Measurements from ENCODE around the gene CD59.

CD59 gene

DNA sequence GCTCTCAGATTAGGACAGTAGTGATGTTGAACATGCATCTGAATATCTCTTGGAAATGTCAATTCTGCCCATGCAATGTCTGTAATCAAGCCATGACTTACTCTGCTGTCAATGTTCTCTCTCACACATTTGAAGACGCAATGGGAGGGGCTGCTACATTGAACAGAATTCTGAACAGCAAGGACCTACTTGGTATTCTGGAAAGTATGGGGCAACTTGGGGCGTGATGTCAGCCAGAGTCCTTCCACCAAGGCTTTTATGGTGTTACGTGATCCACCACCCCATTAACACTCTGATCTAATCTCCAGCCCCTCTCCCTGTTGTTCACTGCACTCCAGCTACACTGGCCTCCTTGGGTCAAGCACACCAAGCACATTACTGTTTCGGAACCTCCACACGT lies 7.1 kb upstream of the CD59 start:
- TF ChIP-seq, protein P1, sequence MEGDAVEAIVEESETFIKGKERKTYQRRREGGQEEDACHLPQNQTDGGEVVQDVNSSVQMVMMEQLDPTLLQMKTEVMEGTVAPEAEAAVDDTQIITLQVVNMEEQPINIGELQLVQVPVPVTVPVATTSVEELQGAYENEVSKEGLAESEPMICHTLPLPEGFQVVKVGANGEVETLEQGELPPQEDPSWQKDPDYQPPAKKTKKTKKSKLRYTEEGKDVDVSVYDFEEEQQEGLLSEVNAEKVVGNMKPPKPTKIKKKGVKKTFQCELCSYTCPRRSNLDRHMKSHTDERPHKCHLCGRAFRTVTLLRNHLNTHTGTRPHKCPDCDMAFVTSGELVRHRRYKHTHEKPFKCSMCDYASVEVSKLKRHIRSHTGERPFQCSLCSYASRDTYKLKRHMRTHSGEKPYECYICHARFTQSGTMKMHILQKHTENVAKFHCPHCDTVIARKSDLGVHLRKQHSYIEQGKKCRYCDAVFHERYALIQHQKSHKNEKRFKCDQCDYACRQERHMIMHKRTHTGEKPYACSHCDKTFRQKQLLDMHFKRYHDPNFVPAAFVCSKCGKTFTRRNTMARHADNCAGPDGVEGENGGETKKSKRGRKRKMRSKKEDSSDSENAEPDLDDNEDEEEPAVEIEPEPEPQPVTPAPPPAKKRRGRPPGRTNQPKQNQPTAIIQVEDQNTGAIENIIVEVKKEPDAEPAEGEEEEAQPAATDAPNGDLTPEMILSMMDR (IDR thresholded peaks at IDR 0.05) = no peak
- H3K4me3 ChIP-seq (ENCODE audit: low read depth in 1 of 2, low read length in 1 of 2) = no peak overlapping the region
- peaks cover 27% of the 10 kb centered on the region for H3K36me3 ChIP-seq
- no peaks in the 10 kb centered on the region for H3K4me1 ChIP-seq (ENCODE audit: control insufficient read depth in 1 of 2, insufficient read depth in 1 of 2, low read depth in 1 of 2, low read length in 1 of 2)
- H3K9me3 ChIP-seq = no peaks in the 10 kb centered on the region
- H3K27me3 ChIP-seq = no peaks in the 10 kb centered on the region
- H3K27ac ChIP-seq = no peak overlapping the region

DNA sequence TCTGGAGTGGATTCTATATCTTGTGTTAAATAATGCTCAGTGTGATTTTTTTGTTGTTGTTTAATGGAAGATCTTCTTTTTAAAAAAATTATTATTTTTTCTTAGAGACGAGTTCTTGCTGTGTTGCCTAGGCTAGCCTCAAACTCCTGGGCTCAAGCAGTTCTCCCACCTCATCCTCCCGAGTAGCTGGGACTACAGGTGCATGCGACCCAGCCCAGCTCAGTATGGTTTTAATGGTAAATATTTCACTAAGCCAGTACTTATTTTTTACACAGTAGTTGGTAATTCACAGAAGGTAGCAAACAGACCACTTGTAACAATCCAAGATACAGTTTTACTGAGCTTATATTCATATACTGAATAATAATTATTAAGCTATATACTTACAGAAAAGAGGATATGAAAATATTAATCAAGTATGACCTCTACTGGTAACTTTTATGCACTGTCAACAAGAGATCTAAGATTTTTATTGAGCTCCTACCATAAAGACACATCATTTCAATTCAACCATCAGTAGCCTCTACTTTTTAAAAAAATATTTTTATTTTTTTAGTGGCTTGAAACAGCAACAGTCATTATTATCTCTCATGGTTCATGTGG lies 6.1 kb upstream of the CD59 start:
- TF ChIP-seq, protein P1 (IDR thresholded peaks at IDR 0.05) = peak; percentile 41
- Histone ChIP-seq H3K9me3 (no peaks in the 10 kb centered on the region), H3K4me1 (ENCODE audit: control insufficient read depth in 1 of 2, insufficient read depth in 1 of 2, low read depth in 1 of 2, low read length in 1 of 2) (no peaks in the 10 kb centered on the region), H3K4me3 (ENCODE audit: low read depth in 1 of 2, low read length in 1 of 2) (no peak overlapping the region), H3K36me3 (peaks cover 27% of the 10 kb centered on the region), H3K27ac (no peak overlapping the region), H3K27me3 (no peaks in the 10 kb centered on the region)

DNA sequence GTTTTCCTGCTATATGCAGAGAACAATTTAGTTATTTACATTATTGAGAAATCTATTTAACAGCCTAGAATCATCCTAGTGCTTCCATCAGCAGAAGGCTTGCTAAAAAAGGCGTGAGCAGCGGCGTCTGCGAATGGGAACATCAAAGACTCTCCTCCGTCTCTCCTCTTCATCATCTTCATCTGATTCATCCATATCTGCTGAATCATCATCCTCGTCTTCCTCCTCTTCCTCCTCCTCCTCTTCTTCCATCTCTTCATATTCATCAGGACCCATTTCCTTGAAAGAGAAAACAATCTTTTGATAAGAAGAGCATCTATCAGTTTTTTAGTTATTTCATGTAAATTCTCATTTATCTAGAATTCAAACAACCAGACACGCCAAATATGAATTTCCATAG lies 5.6 kb upstream of the CD59 start:
- Histone ChIP-seq H3K4me1 (ENCODE audit: control insufficient read depth in 1 of 2, insufficient read depth in 1 of 2, low read depth in 1 of 2, low read length in 1 of 2) (no peaks in the 10 kb centered on the region), H3K36me3 (peaks cover 22% of the 10 kb centered on the region), H3K27ac (no peak overlapping the region), H3K27me3 (no peaks in the 10 kb centered on the region), H3K9me3 (no peaks in the 10 kb centered on the region), H3K4me3 (ENCODE audit: low read depth in 1 of 2, low read length in 1 of 2) (no peak overlapping the region)
- TF ChIP-seq, protein P1 (IDR thresholded peaks at IDR 0.05) = no peak

DNA sequence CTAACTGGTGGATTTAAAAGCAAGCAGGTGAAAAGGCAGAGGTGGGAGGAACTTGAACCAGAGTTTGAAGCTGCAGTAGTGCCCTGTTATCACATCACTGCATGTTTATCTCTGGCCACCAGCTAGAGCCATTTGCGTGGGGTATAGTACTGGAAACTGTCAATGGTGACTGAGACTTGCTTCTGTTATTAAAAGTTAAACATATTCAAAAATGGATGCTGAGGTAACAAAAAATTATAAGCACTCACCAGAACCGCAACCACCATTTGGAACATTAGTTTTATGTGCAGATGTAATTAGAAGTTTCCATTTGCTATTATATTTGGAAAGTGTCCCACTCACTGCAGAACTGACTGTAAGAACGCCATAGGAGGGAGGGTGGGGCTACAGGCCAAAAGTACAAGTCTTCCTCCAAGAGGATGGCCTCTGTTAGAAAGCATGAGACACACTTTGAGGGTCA lies 1.2 kb upstream of the CD59 start:
- H3K27me3 ChIP-seq = no peaks in the 10 kb centered on the region
- H3K9me3 ChIP-seq = no peaks in the 10 kb centered on the region
- H3K36me3 ChIP-seq = no peaks in the 10 kb centered on the region
- H3K4me1 ChIP-seq (ENCODE audit: control insufficient read depth in 1 of 2, insufficient read depth in 1 of 2, low read depth in 1 of 2, low read length in 1 of 2) = peaks cover 23 to 25% of the 10 kb centered on the region in 2 experiments
- TF ChIP-seq, protein P1 (IDR thresholded peaks at IDR 0.05) = no peak
- no peak overlapping the region for H3K4me3 ChIP-seq (ENCODE audit: low read depth in 1 of 2, low read length in 1 of 2)
- H3K27ac ChIP-seq = no peak overlapping the region

DNA sequence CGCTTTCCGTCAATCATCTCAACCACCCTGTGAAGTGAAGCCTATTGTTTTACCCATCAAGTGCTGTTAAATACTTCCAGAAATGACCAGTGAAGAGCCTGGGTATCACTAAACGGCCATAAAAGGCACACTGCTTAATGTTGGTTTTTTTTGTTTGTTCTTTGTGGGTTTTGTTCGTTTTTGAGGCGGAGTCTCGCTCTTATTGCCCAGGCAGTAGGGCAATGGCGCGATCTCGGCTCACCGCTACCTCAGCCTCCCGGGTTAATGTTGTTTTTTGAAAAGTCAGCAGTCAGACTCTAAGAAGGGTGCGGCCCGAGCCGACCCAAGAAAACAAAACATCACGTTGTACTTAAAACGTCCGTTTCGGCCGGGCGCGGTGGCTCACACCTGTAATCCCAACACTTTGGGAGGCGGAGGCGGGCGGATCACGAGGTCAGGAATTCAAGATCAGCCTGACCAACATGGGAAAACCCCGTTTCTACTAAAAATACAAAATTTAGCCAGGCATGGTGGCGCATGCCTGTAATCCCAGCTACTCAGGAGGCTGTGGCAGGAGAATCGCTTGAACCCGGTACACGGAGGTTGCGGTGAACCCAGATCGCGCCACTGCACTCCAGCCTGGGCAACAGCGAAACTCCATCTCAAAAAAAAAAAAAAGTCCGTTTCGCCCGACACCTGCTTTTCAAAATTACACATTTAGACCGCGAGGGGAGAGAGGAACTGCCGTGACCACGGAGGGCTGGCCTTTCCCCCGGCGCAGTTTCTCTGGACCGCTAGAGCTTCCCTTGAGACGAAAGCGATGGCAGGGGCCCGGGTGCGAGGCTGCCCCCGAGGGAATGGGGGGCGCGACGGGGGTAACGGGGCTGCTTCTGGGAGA lies 714 bp downstream of the CD59 start:
- Histone ChIP-seq H3K27ac (peak overlapping the region; percentile 81), H3K27me3 (no peaks in the 10 kb centered on the region), H3K9me3 (no peaks in the 10 kb centered on the region), H3K4me3 (ENCODE audit: low read depth in 1 of 2, low read length in 1 of 2) (peak overlapping the region; percentile 75 to 87), H3K36me3 (no peaks in the 10 kb centered on the region), H3K4me1 (ENCODE audit: control insufficient read depth in 1 of 2, insufficient read depth in 1 of 2, low read depth in 1 of 2, low read length in 1 of 2) (peaks cover 36 to 38% of the 10 kb centered on the region in 2 experiments)
- TF ChIP-seq, protein P1 (IDR thresholded peaks at IDR 0.05) = peak; percentile 25
